Esophagus squamous epithelium (tissue), 5 donors: ENCODE measurements around the gene OSBPL10. TPM values are rescaled to one million over a fixed set of nuclear protein-coding genes. Genes with fewer than 3 reads are reported as not detected.

ENCODE experiments used
- DNase-seq: peaks from one replicate; lab custom pipeline; 2025; lab: John Stamatoyannopoulos, UW
- H3K27ac ChIP-seq, 4 donors: fragments of 200-600 bp; sonication (generic); one replicate each; pipeline ENCODE4 v1.5.1; 2016 to 2019; ENCODE audit warnings: mild to moderate bottlenecking in 1 of 4
- H3K27me3 ChIP-seq, 4 donors: fragments of 200-600 bp; sonication (generic); 1 replicate in 3 of 4; 2 replicates in 1 of 4; pipeline versions ENCODE4 v1.5.1 to v1.6.0; 2017 to 2021; ENCODE audit warnings: antibody characterized with exemption in 1 of 4
- H3K36me3 ChIP-seq, 3 donors: fragments of 200-600 bp; sonication (generic); one replicate each; pipeline ENCODE4 v1.5.1; 2016 to 2019
- H3K4me1 ChIP-seq, 3 donors: fragments of 200-600 bp; sonication (generic); one replicate each; pipeline ENCODE4 v1.5.1; 2017 to 2019
- H3K4me3 ChIP-seq, 4 donors: fragments of 200-600 bp; sonication (generic); 1 replicate in 3 of 4; 2 replicates in 1 of 4; pipeline ENCODE4 v1.5.1; 2016 to 2019; ENCODE audit warnings: mild to moderate bottlenecking in 2 of 4, moderate library complexity in 1 of 4
- H3K9me3 ChIP-seq, 3 donors: fragments of 200-600 bp; sonication (generic); one replicate each; pipeline ENCODE4 v1.5.1; 2016 to 2019
- POLR2A ChIP-seq, 4 donors: fragments of 450-650 bp; IDR thresholded peaks; one replicate each; pipeline ENCODE4 v1.6.1; 2017; ENCODE audit warnings: antibody characterized with exemption in 4 of 4, mild to moderate bottlenecking in 4 of 4, moderate library complexity in 3 of 4
- WGBS, 2 donors: methylation state at CpG; one replicate each; pipeline ENCODE4 v1.1.5; 2018; 5-methylcytosine and 5-hydroxymethylcytosine counted together
- intact Hi-C: fragments of 100-400 bp; cut with DNase I; formaldehyde crosslinking; loops from one replicate; pipeline ENCODE4 v1.15.0; 2022
- total RNA-seq, 4 donors: library from RNA; depleted of rRNA; stranded (reverse); fragments of >200 nt; gene quantifications; one replicate each; pipeline ENCODE4 v1.1.0, GENCODE V29; 2016
- TF ChIP-seq, protein P1 (sequence below), 6 experiments: fragments of 450-650 bp in 4 of 6; fragments of 200-600 bp in 2 of 6; sonication (generic) in 2 of 6; IDR thresholded peaks; one replicate each; pipeline ENCODE4 v1.5.1; 2016 to 2019; ENCODE audit warnings: antibody characterized with exemption in 6 of 6, mild to moderate bottlenecking in 4 of 6, moderate library complexity in 4 of 6
- donor health status: DM: yes; HTN: yes; CAD: no.

OSBPL10 gene
- total RNA-seq, 4 donors from 2014 or later = 13.8 to 65.3 (median 41.0) TPM

DNA sequence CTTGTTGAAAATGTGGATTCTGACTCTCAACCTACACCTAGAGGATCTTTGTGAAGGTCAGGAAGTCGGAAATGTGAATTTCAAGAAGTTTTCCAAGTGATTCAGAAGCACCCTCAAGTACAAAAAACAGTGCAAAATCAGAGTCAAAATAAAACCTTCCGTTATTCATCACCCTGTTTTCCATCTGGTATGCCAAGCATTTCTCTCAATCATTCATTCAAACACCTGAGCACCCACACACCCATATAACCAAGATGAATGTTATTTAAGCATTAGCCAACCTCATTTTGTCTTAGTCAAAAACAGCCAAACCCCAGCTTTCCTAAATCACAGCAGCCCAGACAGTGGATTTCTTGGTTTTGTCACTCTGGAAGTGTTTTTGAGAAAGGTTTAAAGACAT is 91.1 kb downstream of the OSBPL10 start:
- DNase-seq = no peak
- TF ChIP-seq POLR2A (IDR thresholded peaks at IDR 0.05) = no peak
- TF ChIP-seq, protein P1, sequence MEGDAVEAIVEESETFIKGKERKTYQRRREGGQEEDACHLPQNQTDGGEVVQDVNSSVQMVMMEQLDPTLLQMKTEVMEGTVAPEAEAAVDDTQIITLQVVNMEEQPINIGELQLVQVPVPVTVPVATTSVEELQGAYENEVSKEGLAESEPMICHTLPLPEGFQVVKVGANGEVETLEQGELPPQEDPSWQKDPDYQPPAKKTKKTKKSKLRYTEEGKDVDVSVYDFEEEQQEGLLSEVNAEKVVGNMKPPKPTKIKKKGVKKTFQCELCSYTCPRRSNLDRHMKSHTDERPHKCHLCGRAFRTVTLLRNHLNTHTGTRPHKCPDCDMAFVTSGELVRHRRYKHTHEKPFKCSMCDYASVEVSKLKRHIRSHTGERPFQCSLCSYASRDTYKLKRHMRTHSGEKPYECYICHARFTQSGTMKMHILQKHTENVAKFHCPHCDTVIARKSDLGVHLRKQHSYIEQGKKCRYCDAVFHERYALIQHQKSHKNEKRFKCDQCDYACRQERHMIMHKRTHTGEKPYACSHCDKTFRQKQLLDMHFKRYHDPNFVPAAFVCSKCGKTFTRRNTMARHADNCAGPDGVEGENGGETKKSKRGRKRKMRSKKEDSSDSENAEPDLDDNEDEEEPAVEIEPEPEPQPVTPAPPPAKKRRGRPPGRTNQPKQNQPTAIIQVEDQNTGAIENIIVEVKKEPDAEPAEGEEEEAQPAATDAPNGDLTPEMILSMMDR (IDR thresholded peaks at IDR 0.05) = no peak
- WGBS, 2 donors = 75 to 83% methylated on average over 2 of the region's 2 CpGs
- Histone ChIP-seq H3K9me3 (no peaks in the 10 kb centered on the region), H3K4me1 (peaks cover 0 to 45% (median 7%) of the 10 kb centered on the region in 3 donors), H3K36me3 (no peaks in the 10 kb centered on the region), H3K27ac (peak overlapping the region in 2 of 4 donors; percentile 26 to 38), H3K4me3 (no peak overlapping the region), H3K27me3 (no peaks in the 10 kb centered on the region)
- intact Hi-C loops = no loop called here

DNA sequence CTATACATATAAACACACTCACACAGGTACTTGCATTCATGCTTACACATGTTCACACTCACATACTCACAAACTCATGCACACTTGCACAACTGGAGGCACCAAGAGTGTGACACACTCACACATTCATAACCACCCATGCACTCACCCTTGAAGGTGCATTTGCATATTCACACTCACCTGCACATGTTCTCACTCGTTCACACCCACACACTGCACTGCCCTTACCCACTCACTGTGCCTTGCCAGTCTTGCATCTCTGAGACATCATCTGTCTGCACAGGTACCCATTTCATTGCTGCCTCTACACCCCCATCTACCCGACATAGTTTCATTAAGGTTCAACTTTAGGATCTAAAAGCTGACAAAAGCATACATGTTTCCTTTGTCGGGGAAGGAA is 95.8 kb downstream of the OSBPL10 start:
- Histone ChIP-seq H3K27ac (no peak overlapping the region), H3K9me3 (no peaks in the 10 kb centered on the region), H3K36me3 (no peaks in the 10 kb centered on the region), H3K27me3 (no peaks in the 10 kb centered on the region), H3K4me1 (peaks cover 6 to 39% (median 14%) of the 10 kb centered on the region in 3 donors), H3K4me3 (no peak overlapping the region)
- intact Hi-C loops = no loop called here
- TF ChIP-seq, protein P1 (IDR thresholded peaks at IDR 0.05) = no peak
- no peak for TF ChIP-seq POLR2A (IDR thresholded peaks at IDR 0.05)
- no peak for DNase-seq
- 49 to 72% methylated on average over 2 to 3 of the region's 3 CpGs for WGBS, 2 donors

DNA sequence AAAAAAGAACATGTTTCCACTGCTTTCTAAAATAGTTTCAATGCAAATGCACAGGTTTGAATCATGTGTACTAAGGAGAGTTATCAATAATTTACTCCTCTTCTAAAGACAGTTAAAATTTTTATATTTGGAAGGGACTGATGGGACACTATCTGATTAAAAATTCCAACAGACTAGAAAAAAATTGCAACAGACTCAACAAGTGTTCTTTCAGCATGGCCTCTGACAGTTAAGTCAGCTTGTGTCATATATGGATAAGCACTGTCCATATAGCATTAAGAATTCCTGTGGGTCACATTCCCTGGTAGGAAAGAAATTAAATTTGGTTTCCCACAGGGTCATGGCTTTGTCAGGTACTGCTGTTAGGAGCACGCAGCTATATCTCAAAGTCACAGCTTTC is 96.8 kb downstream of the OSBPL10 start:
- Histone ChIP-seq H3K4me1 (peaks cover 6 to 46% (median 20%) of the 10 kb centered on the region in 3 donors), H3K27me3 (no peaks in the 10 kb centered on the region), H3K27ac (no peak overlapping the region), H3K9me3 (no peaks in the 10 kb centered on the region), H3K4me3 (no peak overlapping the region), H3K36me3 (peaks cover 0 to 2% (median 0%) of the 10 kb centered on the region in 3 donors)
- DNase-seq = no peak
- intact Hi-C loops = no loop called here
- 87 to 91% methylated on average over 1 of the region's 1 CpG for WGBS, 2 donors
- TF ChIP-seq, protein P1 (IDR thresholded peaks at IDR 0.05) = no peak
- TF ChIP-seq POLR2A (IDR thresholded peaks at IDR 0.05) = no peak

DNA sequence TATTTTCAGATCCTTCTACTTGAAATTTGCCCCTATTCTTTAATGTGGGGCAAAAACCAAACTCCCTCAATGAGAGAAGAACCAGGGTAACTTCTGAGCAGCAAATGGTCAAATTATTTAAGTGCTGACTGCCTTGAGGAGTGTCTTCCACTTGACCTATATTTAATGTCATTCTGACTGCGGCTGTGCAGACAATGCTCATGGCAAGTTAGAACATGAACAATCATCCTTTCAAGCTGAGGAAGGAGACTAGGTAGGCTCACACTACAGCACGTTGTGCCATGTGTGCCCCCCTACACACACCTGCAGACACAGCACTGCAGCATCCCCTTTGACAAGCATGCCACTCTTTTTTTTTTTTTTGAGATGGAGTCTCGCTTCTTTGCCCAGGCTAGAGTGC is 98.2 kb downstream of the OSBPL10 start:
- DNase-seq = no peak
- TF ChIP-seq, protein P1 (IDR thresholded peaks at IDR 0.05) = no peak
- no peak for TF ChIP-seq POLR2A (IDR thresholded peaks at IDR 0.05)
- H3K4me1 ChIP-seq = peaks cover 6 to 46% (median 20%) of the 10 kb centered on the region in 3 donors
- WGBS, 2 donors = 37 to 51% methylated on average over 3 of the region's 3 CpGs
- H3K36me3 ChIP-seq = peaks cover 0 to 9% (median 0%) of the 10 kb centered on the region in 3 donors
- no peaks in the 10 kb centered on the region for H3K27me3 ChIP-seq
- peak overlapping the region; percentile 23 to 80 (median 44) for H3K27ac ChIP-seq
- intact Hi-C loops = no loop called here
- H3K9me3 ChIP-seq = no peaks in the 10 kb centered on the region
- no peak overlapping the region for H3K4me3 ChIP-seq

DNA sequence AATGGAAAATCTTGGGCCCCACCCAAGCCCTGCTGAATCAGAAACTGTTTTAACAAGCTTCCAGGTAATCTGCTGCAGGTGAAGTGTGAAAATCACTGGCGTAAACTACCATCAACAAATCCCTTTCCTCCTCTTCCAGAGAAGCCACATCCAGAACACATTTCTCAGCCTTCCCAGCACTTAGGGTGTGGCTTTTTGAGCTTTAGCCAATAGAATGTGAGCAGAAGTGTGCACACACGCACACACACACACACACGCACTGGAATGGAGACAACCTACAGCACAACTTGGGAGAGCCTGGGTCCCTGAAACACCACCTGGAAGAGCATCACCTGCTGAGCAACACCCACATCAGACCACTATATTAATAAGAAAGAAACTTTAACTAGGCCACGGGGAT is 98.6 kb downstream of the OSBPL10 start:
- peak overlapping the region; percentile 23 to 80 (median 44) for H3K27ac ChIP-seq
- intact Hi-C loops = no loop called here
- DNase-seq = no peak

More for the DNA sequence above, 98.6 kb downstream of the OSBPL10 start:
- H3K4me1 ChIP-seq = peaks cover 6 to 46% (median 20%) of the 10 kb centered on the region in 3 donors
- H3K9me3 ChIP-seq = no peaks in the 10 kb centered on the region
- H3K4me3 ChIP-seq = no peak overlapping the region
- H3K36me3 ChIP-seq = peaks cover 0 to 9% (median 0%) of the 10 kb centered on the region in 3 donors
- H3K27me3 ChIP-seq = no peaks in the 10 kb centered on the region
- WGBS, 2 donors = 46 to 53% methylated on average over 4 of the region's 4 CpGs
- TF ChIP-seq POLR2A (IDR thresholded peaks at IDR 0.05) = no peak
- TF ChIP-seq, protein P1 (IDR thresholded peaks at IDR 0.05) = no peak
